ENCODE data around the gene NCAPD3. TPM values are rescaled to one million over a fixed set of nuclear protein-coding genes. Genes with fewer than 3 reads are reported as not detected.

The NCAPD3 gene
- total RNA-seq, 1 donor from 2014 or later: 25.4 TPM

- H3K36me3 Mint-ChIP-seq (ENCODE audit: low read depth, unreplicated experiment): peaks cover 65% of the 10 kb centered on the region
- no peaks in the 10 kb centered on the region for H3K9me3 Mint-ChIP-seq (ENCODE audit: unreplicated experiment)
- DNase-seq (ENCODE audit: low spot score): no peak
- H3K4me3 Mint-ChIP-seq (ENCODE audit: unreplicated experiment): peak overlapping the region; percentile 16
- no peaks in the 10 kb centered on the region for H3K27me3 Mint-ChIP-seq (ENCODE audit: unreplicated experiment)
- no peak for TF ChIP-seq CTCF (IDR thresholded peaks at IDR 0.05; ENCODE audit: unreplicated experiment)
- no peaks in the 10 kb centered on the region for H3K4me1 Mint-ChIP-seq (ENCODE audit: unreplicated experiment)
- no peak overlapping the region for H3K27ac Mint-ChIP-seq (ENCODE audit: unreplicated experiment)
Observed at GRCh38 chr11:134176284-134176683, 47.5 kb downstream of the NCAPD3 start.

GRCh38 chr11:134173296-134173695 lies 50.5 kb downstream of the NCAPD3 start:
- Mint-ChIP-seq H3K36me3 (ENCODE audit: low read depth, unreplicated experiment) (peaks cover 84% of the 10 kb centered on the region), H3K27me3 (ENCODE audit: unreplicated experiment) (peaks cover 3% of the 10 kb centered on the region), H3K4me1 (ENCODE audit: unreplicated experiment) (no peaks in the 10 kb centered on the region), H3K9me3 (ENCODE audit: unreplicated experiment) (peaks cover 8% of the 10 kb centered on the region), H3K4me3 (ENCODE audit: unreplicated experiment) (no peak overlapping the region), H3K27ac (ENCODE audit: unreplicated experiment) (no peak overlapping the region)
- DNase-seq (ENCODE audit: low spot score): no peak
- no peak for TF ChIP-seq CTCF (IDR thresholded peaks at IDR 0.05; ENCODE audit: unreplicated experiment)

- Mint-ChIP-seq H3K9me3 (ENCODE audit: unreplicated experiment) (peaks cover 19% of the 10 kb centered on the region), H3K27me3 (ENCODE audit: unreplicated experiment) (peaks cover 14% of the 10 kb centered on the region), H3K4me1 (ENCODE audit: unreplicated experiment) (no peaks in the 10 kb centered on the region), H3K27ac (ENCODE audit: unreplicated experiment) (peak overlapping the region; percentile 64), H3K36me3 (ENCODE audit: low read depth, unreplicated experiment) (peaks cover 92% of the 10 kb centered on the region), H3K4me3 (ENCODE audit: unreplicated experiment) (peak overlapping the region; percentile 84)
- TF ChIP-seq CTCF (IDR thresholded peaks at IDR 0.05; ENCODE audit: unreplicated experiment): no peak
- no peak for DNase-seq (ENCODE audit: low spot score)
Observed at GRCh38 chr11:134171951-134172350, 51.8 kb downstream of the NCAPD3 start.

GRCh38 chr11:134170919-134171281 lies 52.9 kb downstream of the NCAPD3 start:
- Mint-ChIP-seq H3K4me3 (ENCODE audit: unreplicated experiment) (no peak overlapping the region), H3K27me3 (ENCODE audit: unreplicated experiment) (peaks cover 16% of the 10 kb centered on the region), H3K27ac (ENCODE audit: unreplicated experiment) (no peak overlapping the region), H3K9me3 (ENCODE audit: unreplicated experiment) (peaks cover 19% of the 10 kb centered on the region), H3K36me3 (ENCODE audit: low read depth, unreplicated experiment) (peaks cover 87% of the 10 kb centered on the region), H3K4me1 (ENCODE audit: unreplicated experiment) (no peaks in the 10 kb centered on the region)
- no peak for TF ChIP-seq CTCF (IDR thresholded peaks at IDR 0.05; ENCODE audit: unreplicated experiment)
- no peak for DNase-seq (ENCODE audit: low spot score)

- peaks cover 86% of the 10 kb centered on the region for H3K36me3 Mint-ChIP-seq (ENCODE audit: low read depth, unreplicated experiment)
- H3K9me3 Mint-ChIP-seq (ENCODE audit: unreplicated experiment): peaks cover 23% of the 10 kb centered on the region
- peaks cover 21% of the 10 kb centered on the region for H3K27me3 Mint-ChIP-seq (ENCODE audit: unreplicated experiment)
Observed at GRCh38 chr11:134170177-134170918, 53.4 kb downstream of the NCAPD3 start.

More at GRCh38 chr11:134170177-134170918, 53.4 kb downstream of the NCAPD3 start:
- Mint-ChIP-seq H3K27ac (ENCODE audit: unreplicated experiment) (no peak overlapping the region), H3K4me1 (ENCODE audit: unreplicated experiment) (peaks cover 1% of the 10 kb centered on the region), H3K4me3 (ENCODE audit: unreplicated experiment) (peak overlapping the region; percentile 72)
- no peak for TF ChIP-seq CTCF (IDR thresholded peaks at IDR 0.05; ENCODE audit: unreplicated experiment)
- DNase-seq (ENCODE audit: low spot score): no peak

All from endothelial cell (in vitro differentiated cells).